ENCODE results near the gene KRT32.

Gene KRT32

GRCh38 chr17:41457676-41458075, 9.5 kb downstream of the KRT32 start:
- no peak for TF ChIP-seq CTCF (IDR thresholded peaks at IDR 0.05)

DNA sequence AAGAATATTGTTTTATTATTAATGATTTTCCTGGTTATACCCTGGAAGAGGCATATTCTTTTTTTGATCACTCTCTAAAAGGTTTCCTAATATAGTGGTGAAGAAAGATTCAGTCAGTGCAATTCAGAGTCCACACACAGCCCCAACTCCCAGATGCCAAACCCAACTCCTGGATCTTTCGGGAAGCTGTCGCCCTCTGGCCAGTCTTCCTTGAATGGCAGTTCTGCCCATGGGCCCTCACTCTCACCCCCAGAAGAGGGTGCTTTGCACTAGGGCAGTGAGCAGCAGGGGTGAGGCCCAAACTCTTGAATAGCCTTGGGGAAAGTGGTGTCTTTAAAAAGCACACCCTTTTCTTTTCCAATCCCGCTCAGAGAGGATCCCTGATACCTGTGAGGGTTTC, 11.0 kb downstream of the KRT32 start:
- no peak for TF ChIP-seq CTCF (IDR thresholded peaks at IDR 0.05)

DNA sequence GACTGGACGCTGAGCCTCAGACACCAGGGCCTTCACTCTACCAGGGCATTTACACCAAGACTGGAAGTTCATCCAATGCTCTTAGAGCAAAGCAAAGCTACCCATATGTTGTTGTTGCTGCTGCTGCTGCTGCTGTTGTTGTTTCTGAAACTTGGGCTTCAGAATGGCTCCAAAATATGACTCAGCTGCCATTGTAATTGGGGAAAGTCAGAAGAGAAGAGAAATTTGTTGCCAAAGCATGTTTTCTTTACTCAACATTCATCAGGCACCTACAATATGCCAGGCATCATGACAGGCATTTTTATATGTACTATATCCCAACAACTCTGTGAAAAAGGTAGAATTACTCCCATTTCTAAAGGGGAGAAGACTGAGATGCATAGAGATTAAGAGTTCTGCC, 11.9 kb downstream of the KRT32 start:
- no peak for TF ChIP-seq CTCF (IDR thresholded peaks at IDR 0.05)

- no peak for TF ChIP-seq CTCF (IDR thresholded peaks at IDR 0.05)
Measured at GRCh38 chr17:41453066-41453465, 14.1 kb downstream of the KRT32 start.

DNA sequence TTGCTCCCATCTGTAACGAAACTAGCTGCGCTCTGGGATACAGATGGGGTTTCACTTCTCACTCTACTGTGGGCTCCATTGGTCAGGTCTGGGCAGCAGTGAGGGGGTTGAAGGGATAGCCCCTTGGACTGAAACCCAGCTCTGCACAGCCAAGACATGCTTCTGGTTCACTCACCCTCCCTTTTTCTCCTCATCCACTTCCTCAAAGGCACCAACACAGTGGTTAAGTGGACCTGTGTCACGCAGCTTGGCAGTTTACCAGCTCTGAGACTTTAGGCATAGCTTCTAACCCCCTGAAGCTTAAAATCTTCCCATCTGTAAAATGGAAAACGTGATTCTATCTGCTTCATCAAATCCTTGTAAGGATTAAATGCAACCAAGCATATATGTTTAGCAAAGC, 14.9 kb downstream of the KRT32 start:
- no peak for TF ChIP-seq CTCF (IDR thresholded peaks at IDR 0.05)

- TF ChIP-seq CTCF (IDR thresholded peaks at IDR 0.05) = no peak
Measured at GRCh38 chr17:41451154-41451728, 15.9 kb downstream of the KRT32 start.

DNA sequence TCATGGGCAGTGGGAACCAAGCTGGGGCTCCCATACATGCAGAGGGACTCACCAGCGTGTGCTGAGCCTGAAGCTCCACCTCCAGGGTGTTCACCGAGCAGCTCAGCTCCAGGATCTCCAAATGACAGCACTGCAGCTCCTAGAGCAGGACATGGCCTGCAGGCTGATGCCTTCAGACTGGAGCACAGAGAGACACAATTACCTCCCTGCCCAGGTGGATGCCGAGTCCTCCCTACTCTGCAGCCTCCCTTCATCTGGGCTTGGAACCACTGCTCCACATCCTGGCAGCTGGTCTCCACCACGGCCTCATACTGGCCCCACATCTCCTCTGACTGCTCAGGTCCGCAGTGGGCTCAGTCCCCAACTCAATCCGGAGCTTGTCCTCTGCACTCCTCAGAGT, 18.2 kb downstream of the KRT32 start:
- TF ChIP-seq CTCF (IDR thresholded peaks at IDR 0.05) = no peak

GRCh38 chr17:41448506-41448905, 18.7 kb downstream of the KRT32 start:
- no peak for TF ChIP-seq CTCF (IDR thresholded peaks at IDR 0.05)
